ELR (cell line): ENCODE data around the gene CORO2A.

Experiments used
- DNase-seq: peaks from one replicate; pipeline ENCODE4 v3.0.0-alpha.2; 2015; ENCODE audit warnings: low read depth

Gene CORO2A

DNA sequence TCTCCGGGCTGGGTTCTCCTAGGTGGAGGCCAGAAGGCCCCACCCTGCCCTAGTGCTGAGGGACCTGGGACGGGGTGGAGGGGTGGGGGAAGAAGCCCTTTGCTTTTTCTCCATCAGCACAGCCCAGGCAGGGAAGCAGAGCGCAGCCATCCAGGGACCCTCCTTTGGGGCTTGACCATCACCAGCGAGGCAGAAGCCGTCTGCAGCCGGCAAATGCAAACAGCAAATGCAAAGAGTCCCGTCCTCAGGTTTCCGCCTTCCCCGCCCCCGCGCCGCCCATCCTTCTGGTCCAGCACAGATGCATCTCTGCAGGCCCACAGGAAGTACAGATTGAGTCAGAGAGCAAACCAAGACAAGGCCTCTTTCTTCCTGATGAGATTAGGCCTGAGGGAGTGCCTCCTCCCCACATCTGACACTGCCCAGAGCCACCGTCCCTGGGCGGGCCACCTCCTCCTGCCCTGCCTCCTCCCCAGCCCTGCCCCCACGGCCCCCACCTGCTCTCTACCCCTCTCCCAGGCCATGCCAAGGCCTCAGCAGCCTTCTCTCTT is 23.4 kb downstream of the CORO2A start:
- peak; percentile 75 for DNase-seq

DNA sequence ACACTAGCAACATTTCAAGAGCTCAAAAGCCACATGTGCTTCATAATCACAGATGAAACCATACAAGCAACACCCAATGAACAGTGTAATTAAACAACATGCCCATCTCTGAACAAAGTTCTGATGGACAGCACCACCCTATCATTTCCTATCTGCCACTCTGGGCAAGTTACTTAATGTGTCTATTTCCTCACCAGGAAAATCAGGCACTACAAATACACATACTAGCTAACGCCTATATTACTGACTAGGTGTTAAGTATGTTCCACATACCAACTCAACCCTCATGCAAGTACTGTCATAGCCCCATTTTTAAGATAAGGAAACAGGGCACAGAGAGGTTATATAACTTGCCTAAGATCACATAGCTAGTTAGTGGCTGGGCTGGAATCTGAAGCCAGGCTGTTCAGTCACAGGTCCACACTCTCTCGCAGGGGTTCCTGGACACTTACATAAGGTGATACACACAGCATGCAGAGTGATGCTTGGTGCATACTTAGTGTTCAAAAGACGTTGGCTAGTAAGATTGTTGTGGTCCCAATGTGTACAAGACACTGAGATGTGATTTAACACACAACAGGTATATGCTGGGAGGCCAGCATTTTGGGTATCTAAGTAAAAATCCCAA is 24.2 kb downstream of the CORO2A start:
- no peak for DNase-seq

DNA sequence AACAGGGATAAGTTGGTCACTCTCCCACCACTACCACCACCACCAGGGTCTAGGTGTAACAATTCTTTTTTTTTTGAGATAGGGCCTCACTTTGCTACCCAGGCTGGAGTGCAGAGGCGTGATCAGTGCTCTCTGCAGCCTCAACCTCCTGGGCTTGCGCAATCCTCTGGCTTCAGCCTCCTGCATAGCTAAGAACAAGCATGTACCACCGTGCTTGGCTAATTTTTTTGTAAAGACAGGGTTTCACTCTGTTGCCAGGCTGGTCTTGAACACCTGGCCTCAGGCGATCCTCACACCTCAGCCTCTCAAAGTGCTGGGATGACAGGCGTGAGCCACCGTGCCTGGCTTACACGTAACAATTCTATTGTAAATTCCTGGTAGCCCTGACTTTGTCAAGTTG is 27.5 kb downstream of the CORO2A start:
- DNase-seq = no peak

DNA sequence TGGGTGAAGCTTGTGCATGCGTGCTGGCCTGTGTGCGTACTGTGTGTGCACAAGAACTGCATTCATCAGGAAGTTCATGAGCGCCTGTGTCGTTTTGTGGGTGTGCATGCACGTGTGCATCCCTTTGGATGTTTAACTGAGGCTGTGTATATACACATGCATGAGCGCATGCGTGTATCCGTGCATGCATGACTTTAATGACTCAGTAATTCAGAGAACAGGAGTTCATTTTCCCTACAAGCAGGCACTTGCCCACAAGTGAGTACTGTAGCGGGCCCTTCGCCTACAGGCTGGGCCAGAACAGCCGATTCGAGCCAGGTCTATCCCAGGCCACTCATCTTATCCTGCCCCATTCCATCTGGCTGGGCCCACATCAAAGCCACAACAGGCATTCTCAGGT is 29.8 kb downstream of the CORO2A start:
- no peak for DNase-seq

DNA sequence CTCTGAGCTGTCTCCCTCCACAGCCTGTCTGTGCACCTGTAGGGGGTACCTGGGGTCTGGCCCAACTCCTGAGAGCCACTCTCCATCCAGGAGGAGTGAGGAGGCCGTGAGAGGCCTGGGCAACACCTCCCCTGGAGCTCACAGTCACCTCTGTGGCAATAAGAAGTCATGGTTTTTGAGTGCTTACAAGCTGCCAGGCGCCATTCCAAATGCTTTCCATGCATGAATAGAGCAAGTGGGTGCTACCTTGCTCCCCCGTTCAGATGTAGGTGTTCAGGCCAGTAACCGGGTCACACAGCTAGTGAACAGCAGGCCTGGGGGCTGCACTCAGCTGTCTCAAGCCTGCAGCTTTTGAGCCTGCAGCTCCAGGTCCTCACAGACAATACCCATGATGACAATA is 30.6 kb downstream of the CORO2A start:
- DNase-seq = no peak

DNA sequence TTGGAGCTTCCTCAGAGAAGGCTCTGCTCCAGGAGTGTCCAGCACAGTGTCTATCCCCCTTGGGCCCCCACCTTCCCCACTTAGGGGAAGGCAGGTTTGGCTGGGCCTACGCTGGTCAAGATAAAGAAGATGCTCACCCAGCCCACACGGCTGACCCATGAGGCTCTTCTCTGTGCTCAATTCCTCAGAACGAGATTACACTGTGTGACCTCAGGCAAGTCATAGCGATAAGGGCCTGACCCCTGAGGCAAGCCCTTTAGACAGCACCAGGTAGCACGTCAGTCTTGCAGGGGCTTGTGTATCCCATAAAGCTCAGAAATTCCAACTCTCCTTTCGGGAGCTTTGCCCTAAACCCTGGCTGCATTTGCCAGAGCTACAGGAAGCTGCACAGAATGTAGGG is 32.6 kb downstream of the CORO2A start:
- DNase-seq = no peak

DNA sequence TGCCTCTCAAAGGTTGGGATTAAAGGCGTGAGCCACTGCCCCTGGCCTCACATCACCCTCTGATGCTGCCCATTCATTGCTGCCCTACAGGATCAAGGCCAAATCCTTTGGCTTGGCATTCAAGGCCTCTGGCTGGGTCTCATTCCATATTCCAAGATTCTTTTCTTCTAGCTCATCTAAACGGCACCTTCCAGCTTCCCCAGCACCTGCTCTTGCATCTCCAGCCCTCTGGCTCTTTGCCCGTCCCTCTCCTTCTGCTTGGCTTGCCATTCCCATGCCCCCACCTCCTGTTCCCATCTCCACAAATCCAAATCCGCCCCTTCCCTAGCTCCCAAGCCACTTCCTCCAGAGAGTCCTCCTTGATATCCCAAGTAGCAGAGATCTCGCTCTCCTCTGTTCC is 33.1 kb downstream of the CORO2A start:
- DNase-seq = no peak

DNA sequence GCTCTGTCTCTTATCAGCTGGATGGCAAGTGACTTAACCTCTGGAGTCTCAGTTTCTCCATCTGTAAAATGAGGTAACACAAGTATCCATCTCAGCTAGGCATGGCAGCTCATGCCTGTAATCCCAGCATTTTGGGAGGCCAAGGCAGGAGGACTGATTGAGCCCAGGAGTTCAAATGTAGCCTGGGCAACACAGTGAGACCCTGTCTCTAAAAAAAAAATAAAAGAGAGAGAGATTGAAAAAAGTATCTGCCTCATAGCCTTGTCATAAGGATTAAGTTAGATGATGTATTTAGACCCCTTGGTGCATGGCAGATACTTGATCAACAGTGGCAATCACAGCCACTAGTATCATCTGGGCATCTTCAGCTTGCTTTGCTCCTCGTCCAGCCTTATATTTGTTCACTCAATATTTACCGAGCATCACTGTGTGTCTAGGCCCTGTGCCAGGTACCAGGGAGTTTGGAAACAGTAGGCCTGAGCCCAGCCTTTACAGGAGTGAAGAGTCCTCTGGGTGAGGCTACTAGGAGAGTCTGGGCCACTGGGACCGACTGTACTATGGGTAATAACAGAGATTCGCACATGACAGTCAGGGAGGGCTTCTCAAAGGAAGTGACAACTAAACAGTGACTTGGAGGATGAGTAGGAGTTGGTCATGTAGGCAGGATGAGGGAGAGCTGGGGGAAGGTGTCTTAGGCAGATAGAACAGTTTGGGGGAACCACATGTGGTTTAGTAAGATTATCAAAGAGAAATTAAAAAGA is 34.2 kb downstream of the CORO2A start:
- peak; percentile 7 for DNase-seq

DNA sequence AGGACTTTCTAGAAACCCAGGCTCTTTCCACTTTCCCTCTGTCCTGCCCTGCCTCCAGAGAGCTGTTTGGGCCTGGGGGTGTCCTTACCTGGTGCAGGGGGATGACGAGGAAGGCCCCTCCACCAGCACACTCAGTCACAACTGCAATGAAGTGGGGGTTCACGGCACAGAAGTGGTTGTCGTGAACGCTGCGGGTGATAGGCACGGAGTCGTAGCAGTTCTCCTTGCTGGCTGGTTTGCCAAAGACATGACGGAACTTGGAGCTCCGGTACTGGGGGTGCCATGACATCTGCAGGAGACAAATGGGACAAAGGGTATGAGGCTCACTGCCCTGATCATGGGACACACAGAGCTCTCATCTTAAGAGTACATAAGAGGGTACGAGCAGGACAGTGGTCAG is 35.1 kb downstream of the CORO2A start:
- DNase-seq = no peak

DNA sequence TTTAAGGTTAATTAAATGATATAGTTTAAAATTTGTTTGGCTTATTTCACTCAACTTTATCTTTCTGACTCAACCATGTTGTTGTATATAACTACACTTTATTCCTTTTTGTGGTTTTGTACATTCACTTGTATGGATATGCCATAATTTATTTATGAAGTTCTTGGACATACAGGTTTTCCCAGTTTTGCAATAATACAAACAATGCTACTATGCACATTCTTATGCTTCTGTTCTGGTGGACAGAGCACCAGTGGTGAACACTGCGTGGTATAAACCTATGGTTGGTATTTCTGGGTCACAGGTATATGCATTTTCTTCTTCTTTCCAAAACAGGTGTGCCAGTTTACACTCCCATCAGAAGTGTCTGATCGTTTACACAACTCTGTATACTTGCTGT is 37.8 kb downstream of the CORO2A start:
- DNase-seq = no peak

DNA sequence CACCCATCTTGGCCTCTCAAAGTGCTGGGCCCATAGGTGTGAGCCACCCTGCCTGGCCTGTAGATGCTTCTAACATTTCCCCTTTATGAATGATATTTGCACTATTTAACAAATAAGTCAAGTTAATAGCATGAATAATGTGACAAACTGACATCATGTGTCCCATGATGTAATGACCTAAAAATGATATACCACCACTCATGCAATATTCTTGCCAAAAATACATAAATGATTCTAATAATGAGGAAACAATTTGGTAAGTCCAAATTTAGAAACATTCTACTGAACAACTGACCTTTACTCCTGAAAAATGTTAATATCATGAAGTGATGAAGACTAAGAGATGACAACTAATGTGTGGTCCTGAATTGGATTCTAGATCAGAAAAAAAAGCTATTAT is 39.9 kb downstream of the CORO2A start:
- DNase-seq = no peak

DNA sequence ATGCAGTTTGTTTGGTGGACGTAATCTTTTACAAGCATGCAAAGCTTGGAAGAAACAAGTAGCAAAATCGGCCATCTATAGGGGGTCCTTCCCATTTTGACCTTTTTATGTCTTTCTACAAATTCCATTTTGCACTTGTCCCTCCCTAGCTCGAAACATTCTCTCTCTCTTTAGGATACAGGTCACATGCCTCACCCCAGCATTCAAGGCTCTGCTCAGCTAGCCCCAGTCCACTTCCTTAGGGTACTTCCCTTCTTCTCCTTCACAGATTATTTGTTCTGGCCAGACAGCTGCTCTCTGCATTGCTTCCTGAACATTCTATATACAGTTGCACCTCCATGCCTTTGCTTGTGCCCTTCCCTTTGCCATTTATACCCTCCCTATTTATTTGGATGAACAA is 41.7 kb downstream of the CORO2A start:
- DNase-seq = no peak

DNA sequence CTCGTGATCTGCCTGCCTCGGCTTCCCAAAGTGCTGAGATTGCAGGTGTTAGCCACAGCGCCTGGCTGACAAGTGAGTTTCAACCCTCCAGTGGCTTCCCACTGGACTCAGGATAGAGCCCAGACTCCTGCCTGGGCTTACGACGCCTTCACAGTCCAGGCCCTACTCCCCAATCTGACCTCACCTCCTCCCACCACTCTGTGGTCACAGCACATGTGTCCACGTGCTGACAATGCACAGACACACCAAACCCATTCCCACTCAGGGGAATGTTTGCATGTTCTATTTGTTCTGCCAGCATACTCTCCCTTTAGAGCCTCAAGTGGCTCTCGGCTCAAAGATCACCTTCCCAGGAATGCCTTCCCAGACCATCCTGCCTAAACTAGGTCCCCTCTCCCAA is 42.3 kb downstream of the CORO2A start:
- DNase-seq = no peak

DNA sequence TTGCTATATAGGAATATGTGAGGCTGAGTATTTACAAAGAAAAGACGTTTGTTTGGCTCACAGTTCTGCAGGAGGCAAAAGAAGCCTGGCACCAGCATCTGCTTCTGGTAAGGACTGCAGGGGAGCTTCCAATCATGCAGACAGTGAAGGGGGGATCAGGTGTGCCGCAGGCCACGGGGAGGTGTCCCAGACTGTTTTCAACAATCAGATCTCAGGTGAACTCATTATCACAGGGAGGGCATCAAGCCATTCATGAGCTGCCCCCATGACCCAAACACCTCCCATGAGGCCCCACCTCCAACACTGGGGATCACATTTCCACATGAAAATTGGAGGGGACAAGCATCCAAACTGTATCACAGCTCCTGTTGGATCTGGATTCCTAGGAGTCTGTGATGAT is 43.0 kb downstream of the CORO2A start:
- DNase-seq = no peak

DNA sequence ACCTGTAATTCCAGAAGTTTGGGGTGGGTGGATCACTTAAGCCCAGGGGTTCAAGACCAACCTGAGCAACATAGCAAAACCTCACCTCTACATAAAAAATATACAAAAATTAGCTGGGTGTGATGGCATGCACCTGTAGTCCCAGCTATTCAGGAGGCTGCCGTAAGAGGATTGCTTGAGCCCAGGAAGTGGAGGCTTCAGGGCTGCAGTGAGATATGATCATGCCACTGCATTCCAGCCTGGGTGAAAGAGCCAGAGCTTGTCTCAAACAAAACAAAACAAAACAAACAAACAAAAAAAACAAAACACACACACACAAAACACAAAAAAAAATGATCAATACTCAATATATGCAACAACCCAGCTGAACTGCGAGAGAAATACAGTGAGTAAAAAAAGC is 44.0 kb downstream of the CORO2A start:
- no peak for DNase-seq

DNA sequence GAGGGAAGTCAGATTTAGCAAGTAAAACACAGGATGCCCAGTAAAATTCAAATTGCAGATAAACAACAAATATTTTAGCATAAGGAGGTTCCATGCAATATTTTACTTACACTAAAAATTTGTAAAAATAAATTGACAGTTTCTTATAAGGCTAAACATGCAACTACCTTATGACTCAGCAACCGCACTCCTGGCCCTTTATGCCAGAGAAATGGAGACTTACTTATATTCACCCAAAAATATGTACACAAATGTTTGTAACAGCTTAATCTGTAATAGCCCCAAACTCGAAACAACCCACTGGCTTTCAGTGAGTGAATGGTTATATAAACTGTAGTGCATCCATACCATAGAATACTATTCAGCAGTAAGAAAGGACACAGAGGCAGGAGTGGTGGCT is 44.9 kb downstream of the CORO2A start:
- DNase-seq = peak; percentile 50

DNA sequence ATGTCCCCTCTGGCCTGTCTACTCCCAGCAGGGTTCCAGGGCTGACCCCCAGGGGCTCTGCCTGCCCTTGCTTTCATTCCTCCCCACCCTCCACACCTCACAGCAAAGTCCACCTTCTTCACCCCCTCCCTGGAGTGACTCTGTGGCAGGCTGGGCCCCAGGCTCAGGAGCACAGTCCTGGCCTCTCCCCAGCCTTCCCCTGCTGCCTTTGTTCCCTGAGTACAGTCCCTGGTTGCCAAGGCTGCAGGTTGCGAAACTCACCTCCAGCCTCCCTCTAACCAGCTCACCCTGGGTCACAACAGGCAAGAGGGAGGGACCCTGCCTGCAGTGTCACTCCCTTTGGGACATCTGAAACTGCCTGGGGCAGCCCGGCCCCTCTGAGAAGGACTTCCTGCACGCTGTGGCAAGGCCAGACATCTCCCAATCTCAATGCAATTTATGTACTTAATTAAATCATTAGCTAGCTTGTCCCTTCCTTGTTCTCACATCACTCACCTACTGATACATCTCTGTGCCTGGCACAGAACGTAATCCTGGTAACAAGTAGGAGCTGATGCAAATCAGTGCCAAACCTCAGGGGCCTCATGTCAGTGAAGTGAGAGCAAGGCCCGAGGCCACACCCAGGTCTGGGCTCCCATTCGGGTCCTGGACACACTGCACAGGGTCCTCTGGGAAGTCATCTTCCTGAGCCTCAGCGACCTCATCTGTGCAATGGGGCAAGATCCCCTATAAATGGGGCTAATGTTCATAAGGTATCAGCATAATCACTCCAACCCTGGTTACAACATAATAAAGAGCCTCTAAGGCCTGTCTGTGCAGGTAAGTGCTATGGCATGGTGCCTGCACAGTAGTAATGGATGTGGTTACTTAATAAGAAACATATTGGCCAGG is 46.1 kb downstream of the CORO2A start:
- DNase-seq = peak; percentile 37

DNA sequence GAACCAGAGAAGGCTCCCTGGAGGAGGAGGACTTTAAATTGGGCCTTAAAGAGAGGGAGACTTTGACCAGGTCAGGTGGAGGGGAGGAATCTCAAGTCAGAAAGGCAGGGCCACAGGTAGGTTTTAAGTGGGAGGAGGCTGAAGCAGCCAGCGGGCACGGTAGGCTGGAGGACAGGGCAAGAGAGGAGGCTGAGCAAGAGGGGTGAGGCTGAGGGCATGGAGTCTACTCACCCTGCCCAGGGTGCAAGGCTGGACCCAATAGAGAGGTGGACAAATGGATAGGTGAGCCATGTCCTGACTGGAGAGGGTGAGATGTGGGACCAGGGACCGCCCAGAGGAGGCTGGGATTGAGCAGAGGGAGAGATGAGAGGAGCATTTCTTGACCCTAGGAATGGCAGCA is 47.8 kb downstream of the CORO2A start:
- no peak for DNase-seq

DNA sequence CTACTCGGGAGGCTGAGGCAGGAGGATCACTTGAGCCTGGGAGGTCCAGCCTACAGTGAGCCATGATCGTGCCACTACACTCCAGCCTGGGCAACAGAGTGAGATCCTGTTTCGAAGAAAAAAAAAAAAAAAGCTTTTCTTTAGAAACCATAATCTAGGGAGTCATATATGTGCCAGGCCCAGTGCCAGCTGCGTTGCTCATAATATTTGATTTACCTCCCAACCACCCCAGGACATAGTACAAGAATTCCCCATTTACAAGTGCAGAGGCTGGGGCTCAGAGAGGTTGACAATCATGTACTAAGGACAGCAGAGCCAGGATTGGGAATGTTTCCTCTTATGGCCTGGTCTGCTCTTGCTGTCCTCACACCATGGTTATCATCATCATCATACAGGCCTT is 48.4 kb downstream of the CORO2A start:
- DNase-seq = no peak

DNA sequence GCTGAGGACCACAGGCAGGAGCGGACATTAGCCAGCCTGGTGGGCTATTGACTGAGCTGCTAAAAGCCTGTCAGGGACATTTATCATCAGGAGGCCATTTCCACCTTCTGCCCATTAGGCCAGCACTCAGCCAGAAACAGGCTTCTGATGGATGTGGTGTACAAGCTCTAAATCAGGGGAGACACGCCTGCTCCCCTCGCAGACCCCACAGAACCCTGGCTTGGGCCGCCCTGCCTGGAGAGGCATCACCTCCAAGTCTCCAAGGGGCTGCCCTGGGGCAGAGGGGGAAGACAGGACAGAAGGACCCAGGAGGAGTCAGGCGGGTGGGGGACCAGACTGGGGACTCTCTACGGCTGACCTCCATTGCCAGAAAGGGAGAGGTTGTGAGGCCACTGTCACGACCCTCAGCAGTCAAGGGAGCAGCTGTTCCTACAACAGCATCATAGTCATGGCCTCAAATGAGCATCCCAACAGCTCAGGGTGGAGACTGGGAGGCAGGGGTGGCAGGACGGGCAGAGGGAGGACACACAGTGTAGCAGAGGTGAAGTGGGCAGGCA is 49.4 kb downstream of the CORO2A start:
- no peak for DNase-seq

DNA sequence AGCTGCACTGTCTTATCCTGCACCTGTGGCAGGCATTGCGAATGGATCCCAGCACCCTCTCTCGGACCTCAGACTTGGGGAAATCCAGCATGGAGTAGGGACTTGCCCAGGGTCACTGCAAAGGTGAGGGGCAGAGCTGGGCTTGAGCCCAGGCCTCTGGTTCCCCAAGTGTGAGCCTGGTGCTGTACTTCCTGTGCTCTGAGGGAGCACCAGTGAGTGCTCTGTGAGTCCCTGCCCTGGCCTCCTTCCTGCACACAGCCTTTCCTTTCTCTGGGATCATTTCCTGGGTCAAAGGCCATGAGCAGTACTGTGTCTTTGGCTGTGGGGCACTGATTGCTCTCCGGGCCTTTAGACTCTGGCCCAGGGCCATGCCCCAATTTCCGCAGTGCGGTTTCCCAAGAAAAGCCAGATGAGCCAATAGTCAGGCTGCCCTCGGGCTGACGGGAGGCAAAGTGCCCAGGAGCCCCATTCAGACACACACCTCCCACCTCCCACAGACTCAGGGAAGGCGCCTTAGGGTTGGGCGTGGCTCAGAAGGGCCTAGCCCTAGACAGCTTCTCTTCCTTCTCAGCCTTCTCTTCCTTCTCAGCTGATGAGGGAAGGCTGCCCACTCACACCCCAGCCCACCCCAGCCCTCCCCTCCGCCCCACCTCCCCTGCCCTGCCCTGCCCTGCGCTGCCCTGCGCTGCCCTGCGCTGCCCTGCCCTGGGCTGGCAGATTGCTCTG is 50.1 kb downstream of the CORO2A start:
- no peak for DNase-seq

DNA sequence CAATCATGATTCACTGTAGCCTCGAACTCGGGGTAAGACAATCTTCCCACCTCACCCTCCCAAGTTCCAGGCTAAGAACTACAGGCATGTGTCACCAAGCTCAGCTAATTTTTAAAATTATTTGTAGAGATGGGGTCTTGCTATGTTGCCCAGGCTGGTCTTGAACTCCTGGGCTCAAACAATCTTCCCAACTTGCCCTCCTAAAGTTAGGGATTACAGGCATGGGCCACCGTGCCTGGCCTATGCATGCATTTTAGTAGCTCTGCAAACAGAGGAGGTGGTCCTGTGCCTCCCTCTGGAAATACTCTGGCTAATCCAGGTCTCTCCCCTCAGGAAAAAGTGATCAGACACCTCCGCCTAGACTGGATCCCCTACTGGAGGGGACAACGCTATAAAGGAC is 51.9 kb downstream of the CORO2A start:
- no peak for DNase-seq
